DND-41 (cell line): ENCODE results near the gene NEDD9.

Experiments used
- ATAC-seq: fragments of 200-7000 bp; cut with Tn5 transposase; 3 replicates; pipeline ENCODE4 v1.9.1; 2021; ENCODE audit warnings: low read depth; ENCODE audit not compliant: insufficient read depth
- DNase-seq: peaks from one replicate; pipeline ENCODE4 v3.0.0-alpha.2; 2020
- H2AFZ ChIP-seq: 2 replicates; pipeline ENCODE4 v1.6.0; 2012; ENCODE audit warnings: low read depth, low read length
- H3K27ac ChIP-seq: 2 replicates; pipeline ENCODE4 v1.5.1; 2012; ENCODE audit warnings: low read length, inconsistent platforms
- H3K27me3 ChIP-seq: fragments of 200-600 bp; sonication (generic); 2 replicates; pipeline ENCODE4 v1.6.0; 2012; ENCODE audit warnings: low read length, mild to moderate bottlenecking, inconsistent platforms; ENCODE audit not compliant: insufficient read depth, poor library complexity
- H3K36me3 ChIP-seq: 2 replicates; pipeline ENCODE4 v1.5.1; 2012; ENCODE audit warnings: low read length, inconsistent platforms; ENCODE audit not compliant: insufficient read depth
- H3K4me1 ChIP-seq: 2 replicates; pipeline ENCODE4 v1.5.1; 2012; ENCODE audit warnings: mild to moderate bottlenecking, low read length; ENCODE audit not compliant: insufficient read depth
- H3K4me2 ChIP-seq: 2 replicates; pipeline ENCODE4 v1.6.0; 2012; ENCODE audit warnings: mild to moderate bottlenecking, moderate library complexity, low read length, inconsistent platforms; ENCODE audit not compliant: insufficient read depth
- H3K4me3 ChIP-seq, 2 experiments: fragments of 200-600 bp in 1 of 2; shearing (Covaris generic) in 1 of 2; 2 replicates each; pipeline ENCODE4 v1.5.1; 2012 to 2016; ENCODE audit warnings: inconsistent platforms in 2 of 2, low read length in 2 of 2, mild to moderate bottlenecking in 2 of 2, low read depth in 1 of 2, moderate library complexity in 1 of 2
- H3K79me2 ChIP-seq: 2 replicates; pipeline ENCODE4 v1.6.0; 2012; ENCODE audit warnings: low read length, inconsistent platforms; ENCODE audit not compliant: insufficient read depth
- H3K9ac ChIP-seq: 2 replicates; pipeline ENCODE4 v1.6.0; 2012; ENCODE audit warnings: low read depth, mild to moderate bottlenecking, inconsistent platforms, low read length, moderate library complexity
- H3K9me3 ChIP-seq: 2 replicates; pipeline ENCODE4 v1.5.1; 2012; ENCODE audit warnings: low read length, moderate library complexity, mild to moderate bottlenecking, inconsistent platforms; ENCODE audit not compliant: insufficient read depth, severe bottlenecking
- H4K20me1 ChIP-seq: 2 replicates; pipeline ENCODE4 v1.6.0; 2012; ENCODE audit warnings: low read length; ENCODE audit not compliant: insufficient read depth
- EZH2 ChIP-seq: IDR thresholded peaks from 3 replicates; pipeline ENCODE4 v1.6.1; 2012; ENCODE audit warnings: borderline replicate concordance, low read depth, mild to moderate bottlenecking, moderate library complexity, low read length, inconsistent platforms; ENCODE audit not compliant: severe bottlenecking
- TF ChIP-seq, protein P1 (sequence below): IDR thresholded peaks from 2 replicates; pipeline ENCODE4 v1.5.1; 2012; ENCODE audit warnings: borderline replicate concordance, low read length, moderate library complexity, mild to moderate bottlenecking; ENCODE audit not compliant: poor library complexity, severe bottlenecking; ENCODE audit errors: extremely low read depth

The NEDD9 gene

DNA sequence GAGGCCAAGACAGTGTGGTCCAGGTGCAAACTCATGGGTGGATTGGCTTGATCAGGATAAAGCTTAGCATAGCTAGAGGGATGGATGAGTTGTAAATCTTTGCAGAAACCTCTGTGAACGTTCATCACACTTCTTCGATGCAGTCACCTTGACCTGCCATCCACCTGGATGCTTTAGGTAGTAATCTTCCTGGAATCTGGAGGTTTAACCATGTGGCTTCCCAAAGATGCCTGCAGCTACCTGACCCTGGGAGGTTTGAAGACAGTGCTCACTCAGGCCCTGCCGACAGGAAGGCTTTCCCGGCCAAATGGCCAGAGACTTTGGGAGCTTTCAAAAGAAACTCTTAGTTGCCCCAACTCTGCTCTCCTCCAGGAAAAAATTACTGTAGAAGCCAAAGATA is 65.5 kb downstream of the NEDD9 start:
- Histone ChIP-seq H3K79me2 (no peaks in the 10 kb centered on the region), H3K4me2 (no peak overlapping the region), H3K27me3 (no peaks in the 10 kb centered on the region), H3K9me3 (no peaks in the 10 kb centered on the region), H3K4me1 (no peaks in the 10 kb centered on the region), H3K27ac (no peak overlapping the region), H4K20me1 (no peaks in the 10 kb centered on the region), H3K9ac (no peak overlapping the region), H3K4me3 (no peak overlapping the region), H3K36me3 (no peaks in the 10 kb centered on the region), H2AFZ (no peak overlapping the region)
- ATAC-seq (no peak), DNase-seq (no peak)
- TF ChIP-seq EZH2 = no peak
- TF ChIP-seq, protein P1, sequence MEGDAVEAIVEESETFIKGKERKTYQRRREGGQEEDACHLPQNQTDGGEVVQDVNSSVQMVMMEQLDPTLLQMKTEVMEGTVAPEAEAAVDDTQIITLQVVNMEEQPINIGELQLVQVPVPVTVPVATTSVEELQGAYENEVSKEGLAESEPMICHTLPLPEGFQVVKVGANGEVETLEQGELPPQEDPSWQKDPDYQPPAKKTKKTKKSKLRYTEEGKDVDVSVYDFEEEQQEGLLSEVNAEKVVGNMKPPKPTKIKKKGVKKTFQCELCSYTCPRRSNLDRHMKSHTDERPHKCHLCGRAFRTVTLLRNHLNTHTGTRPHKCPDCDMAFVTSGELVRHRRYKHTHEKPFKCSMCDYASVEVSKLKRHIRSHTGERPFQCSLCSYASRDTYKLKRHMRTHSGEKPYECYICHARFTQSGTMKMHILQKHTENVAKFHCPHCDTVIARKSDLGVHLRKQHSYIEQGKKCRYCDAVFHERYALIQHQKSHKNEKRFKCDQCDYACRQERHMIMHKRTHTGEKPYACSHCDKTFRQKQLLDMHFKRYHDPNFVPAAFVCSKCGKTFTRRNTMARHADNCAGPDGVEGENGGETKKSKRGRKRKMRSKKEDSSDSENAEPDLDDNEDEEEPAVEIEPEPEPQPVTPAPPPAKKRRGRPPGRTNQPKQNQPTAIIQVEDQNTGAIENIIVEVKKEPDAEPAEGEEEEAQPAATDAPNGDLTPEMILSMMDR = no peak

DNA sequence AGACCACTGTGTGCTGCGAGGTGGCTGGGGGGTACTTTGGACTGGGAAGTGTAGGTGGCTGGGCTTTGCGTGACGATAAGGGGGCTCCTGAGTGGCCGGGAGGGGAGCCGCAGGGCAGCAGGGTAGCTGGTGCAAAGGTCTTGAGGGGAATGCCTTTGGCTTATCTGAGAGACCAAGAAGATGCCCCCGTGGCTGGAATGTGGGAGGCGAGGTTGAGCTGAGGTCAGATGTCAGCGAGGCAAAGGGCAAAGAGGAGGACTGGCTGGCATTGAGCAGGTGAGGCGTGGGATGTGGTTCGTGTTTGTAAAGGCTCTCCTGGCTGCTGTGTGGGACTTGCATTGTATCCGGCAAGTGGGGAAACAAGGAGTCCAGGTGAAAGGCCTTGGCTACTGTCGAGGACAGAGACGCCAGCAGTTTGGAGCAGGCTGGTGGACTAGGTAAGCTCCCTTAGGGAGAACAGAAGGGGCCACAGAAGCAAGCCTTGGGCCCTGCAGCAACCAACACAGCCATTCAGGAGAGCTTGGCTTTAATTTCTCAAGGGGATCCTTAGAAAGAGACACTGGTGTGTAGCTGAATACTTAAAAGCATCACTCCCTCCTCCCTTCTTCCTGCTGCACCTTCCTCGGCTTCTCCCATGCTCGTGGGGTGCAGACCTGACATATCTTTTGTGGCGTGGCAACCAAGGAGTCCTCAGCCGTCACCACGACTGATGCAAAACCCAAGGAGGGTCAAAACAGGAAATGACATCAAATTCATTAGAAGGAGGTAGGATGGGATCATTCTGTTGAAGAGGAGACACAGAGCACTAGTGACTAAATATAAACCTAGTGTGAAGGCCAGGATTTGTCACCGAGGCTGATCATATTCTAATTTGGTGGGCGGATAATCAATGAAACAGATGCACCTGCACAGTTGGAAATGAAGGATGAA is 67.5 kb downstream of the NEDD9 start:
- TF ChIP-seq EZH2 = no peak
- TF ChIP-seq, protein P1 = no peak
- H3K79me2 ChIP-seq = no peaks in the 10 kb centered on the region
- H3K4me2 ChIP-seq = no peak overlapping the region

DNA sequence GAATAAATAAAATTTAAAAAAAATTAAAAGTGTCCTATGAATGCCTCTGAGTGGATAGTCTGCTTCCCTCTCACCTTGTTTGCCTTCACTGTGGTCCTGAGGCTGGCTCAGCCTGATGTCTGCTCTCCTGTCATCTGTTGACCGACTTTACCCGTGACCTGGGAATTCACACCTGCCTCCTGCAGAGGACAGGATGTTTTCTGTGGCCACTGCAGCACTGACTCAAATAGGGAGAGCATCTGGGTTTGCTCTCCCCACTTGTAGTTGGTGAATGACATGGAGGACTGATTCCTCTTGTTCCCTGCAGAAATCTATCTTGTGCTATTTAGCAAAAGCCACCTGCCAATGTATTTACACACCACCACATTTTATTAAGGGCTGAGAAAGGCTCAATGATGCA is 68.5 kb downstream of the NEDD9 start:
- H3K4me2 ChIP-seq = no peak overlapping the region
- H3K4me3 ChIP-seq = no peak overlapping the region
- H3K4me1 ChIP-seq = no peaks in the 10 kb centered on the region
- ATAC-seq (no peak), DNase-seq (no peak)
- no peaks in the 10 kb centered on the region for H3K36me3 ChIP-seq
- H4K20me1 ChIP-seq = no peaks in the 10 kb centered on the region
- no peak overlapping the region for H3K9ac ChIP-seq
- no peak overlapping the region for H2AFZ ChIP-seq
- H3K27ac ChIP-seq = no peak overlapping the region
- TF ChIP-seq, protein P1 = no peak
- no peak for TF ChIP-seq EZH2
- H3K79me2 ChIP-seq = no peaks in the 10 kb centered on the region
- H3K9me3 ChIP-seq = no peaks in the 10 kb centered on the region
- H3K27me3 ChIP-seq = no peaks in the 10 kb centered on the region

More for the DNA sequence above, 67.5 kb downstream of the NEDD9 start:
- no peaks in the 10 kb centered on the region for H3K9me3 ChIP-seq
- no peaks in the 10 kb centered on the region for H3K36me3 ChIP-seq
- no peak overlapping the region for H3K9ac ChIP-seq
- H3K4me3 ChIP-seq = no peak overlapping the region
- H4K20me1 ChIP-seq = no peaks in the 10 kb centered on the region
- H3K4me1 ChIP-seq = no peaks in the 10 kb centered on the region
- H2AFZ ChIP-seq = no peak overlapping the region
- DNase-seq = no peak
- no peak; the same call in 2 of the 3 replicates for ATAC-seq
- H3K27me3 ChIP-seq = no peaks in the 10 kb centered on the region
- H3K27ac ChIP-seq = no peak overlapping the region
